ENCODE data around the gene EEPD1. TPM values are rescaled to one million over a fixed set of nuclear protein-coding genes. Genes with fewer than 3 reads are reported as not detected.

EEPD1 gene
- total RNA-seq, 4 donors from 2014 or later, result 2.2 to 9.3 (median 6.2) TPM

DNA sequence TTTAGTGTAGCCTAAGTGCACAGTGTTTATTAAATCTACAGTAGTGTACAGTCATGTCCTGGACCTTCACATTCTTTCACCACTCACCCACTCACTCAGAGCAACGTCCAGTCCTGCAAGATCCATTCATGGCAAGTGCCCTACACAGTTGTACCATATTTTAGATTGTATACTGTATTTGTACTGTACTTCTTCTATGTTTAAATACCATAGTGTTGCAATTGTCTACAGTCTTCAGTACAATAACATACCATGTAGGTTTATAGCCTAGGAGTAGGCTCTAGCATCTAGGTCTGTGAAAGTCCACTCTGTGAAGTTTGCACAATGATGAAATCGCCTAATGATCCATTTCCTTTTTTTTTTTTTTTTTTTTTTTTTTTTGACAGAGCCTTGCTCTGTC is 12.0 kb downstream of the EEPD1 start:
- DNase-seq, result no peak
- WGBS, 2 donors, result 69 to 77% methylated on average over 2 of the region's 2 CpGs
- no peaks in the 10 kb centered on the region for H3K36me3 ChIP-seq
- H3K27me3 ChIP-seq, result no peaks in the 10 kb centered on the region
- peaks cover 3 to 6% of the 10 kb centered on the region in 2 donors for H3K4me1 ChIP-seq
- no peak overlapping the region for H3K4me3 ChIP-seq (replicated peaks in 1 of 3)
- no peaks in the 10 kb centered on the region for H3K9me3 ChIP-seq
- intact Hi-C loops (cut with DNase I), result no loop called here
- TF ChIP-seq POLR2A (IDR thresholded peaks at IDR 0.05), result no peak
- TF ChIP-seq, protein P1, sequence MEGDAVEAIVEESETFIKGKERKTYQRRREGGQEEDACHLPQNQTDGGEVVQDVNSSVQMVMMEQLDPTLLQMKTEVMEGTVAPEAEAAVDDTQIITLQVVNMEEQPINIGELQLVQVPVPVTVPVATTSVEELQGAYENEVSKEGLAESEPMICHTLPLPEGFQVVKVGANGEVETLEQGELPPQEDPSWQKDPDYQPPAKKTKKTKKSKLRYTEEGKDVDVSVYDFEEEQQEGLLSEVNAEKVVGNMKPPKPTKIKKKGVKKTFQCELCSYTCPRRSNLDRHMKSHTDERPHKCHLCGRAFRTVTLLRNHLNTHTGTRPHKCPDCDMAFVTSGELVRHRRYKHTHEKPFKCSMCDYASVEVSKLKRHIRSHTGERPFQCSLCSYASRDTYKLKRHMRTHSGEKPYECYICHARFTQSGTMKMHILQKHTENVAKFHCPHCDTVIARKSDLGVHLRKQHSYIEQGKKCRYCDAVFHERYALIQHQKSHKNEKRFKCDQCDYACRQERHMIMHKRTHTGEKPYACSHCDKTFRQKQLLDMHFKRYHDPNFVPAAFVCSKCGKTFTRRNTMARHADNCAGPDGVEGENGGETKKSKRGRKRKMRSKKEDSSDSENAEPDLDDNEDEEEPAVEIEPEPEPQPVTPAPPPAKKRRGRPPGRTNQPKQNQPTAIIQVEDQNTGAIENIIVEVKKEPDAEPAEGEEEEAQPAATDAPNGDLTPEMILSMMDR (IDR thresholded peaks at IDR 0.05), result no peak
- H3K27ac ChIP-seq, result no peak overlapping the region

DNA sequence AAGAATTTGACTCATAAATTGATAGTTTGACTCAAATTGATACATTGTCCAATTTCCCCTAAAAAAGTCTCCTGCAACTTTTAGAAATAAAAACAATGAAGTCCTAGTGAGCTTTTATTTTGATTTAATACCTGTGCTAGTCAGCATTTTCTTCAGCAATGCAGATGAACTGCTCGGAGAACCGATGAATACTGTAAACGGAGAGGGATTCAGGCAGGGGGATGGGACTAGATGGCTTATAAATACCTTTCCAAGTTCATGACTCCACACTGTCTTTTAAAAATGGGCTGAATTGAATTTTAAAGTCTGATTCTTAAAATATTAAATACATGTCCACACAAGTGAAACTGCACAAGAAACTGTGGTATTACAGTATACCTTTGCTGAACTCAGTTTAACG is 12.7 kb downstream of the EEPD1 start:
- TF ChIP-seq, protein P1 (IDR thresholded peaks at IDR 0.05), result no peak
- TF ChIP-seq POLR2A (IDR thresholded peaks at IDR 0.05), result no peak
- Histone ChIP-seq H3K4me1 (no peaks in the 10 kb centered on the region), H3K9me3 (no peaks in the 10 kb centered on the region), H3K27ac (no peak overlapping the region), H3K27me3 (no peaks in the 10 kb centered on the region), H3K4me3 (replicated peaks in 1 of 3) (no peak overlapping the region), H3K36me3 (no peaks in the 10 kb centered on the region)
- no peak for DNase-seq
- WGBS, 2 donors, result 90% methylated on average over 4 of the region's 4 CpGs
- intact Hi-C loops (cut with DNase I), result no loop called here

DNA sequence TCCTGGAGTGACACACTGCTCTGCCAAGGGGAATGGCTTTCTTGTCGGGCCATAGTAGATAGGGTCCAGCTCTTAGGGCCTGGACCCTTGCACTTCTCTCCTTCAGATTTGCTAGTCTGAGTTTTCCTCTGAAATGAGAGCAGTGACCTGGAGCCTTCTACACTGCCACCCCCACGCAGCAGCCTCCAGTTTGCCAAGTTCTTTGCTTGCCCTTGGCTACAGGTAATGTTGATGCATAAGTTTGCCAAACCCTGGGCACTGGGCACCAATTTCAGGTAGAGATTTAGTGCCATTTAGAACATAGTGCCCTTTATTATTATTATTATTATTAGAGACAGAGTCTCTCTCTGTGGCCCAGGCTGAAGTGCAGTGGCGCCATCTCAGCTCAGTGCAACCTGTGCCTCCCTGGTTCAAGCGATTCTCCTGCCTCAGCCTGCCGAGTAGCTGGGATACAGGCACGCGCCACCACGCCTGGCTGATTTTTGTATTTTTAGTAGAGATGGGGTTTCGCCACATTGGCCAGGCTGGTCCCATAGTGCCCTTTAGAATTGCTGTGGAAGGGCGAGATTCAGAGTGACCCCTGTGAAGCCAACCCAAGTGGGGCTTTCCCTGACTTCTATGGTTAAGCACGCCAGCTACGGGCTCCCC is 14.5 kb downstream of the EEPD1 start:
- WGBS, 2 donors, result 52 to 78% methylated on average over 12 of the region's 12 CpGs
- H3K9me3 ChIP-seq, result no peaks in the 10 kb centered on the region

DNA sequence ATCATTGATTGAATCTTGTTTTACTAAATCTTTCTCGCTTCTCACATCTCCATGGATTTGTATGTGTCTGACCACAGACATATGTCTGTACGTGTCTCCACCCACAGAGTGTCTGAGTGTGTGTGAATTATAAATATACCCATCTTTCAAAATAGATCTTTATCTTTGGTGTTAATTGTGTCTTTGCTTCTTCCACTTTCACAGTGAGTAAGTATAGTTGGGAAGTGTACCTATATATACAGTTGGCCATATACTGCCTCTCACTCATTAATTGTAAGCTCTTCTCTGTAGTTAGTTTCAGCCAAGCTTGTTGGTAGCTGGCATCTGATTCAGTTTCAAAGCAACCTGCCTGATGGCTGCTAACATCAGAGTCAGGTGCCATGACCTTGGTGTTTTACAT is 18.4 kb downstream of the EEPD1 start:
- Histone ChIP-seq H3K4me1 (no peaks in the 10 kb centered on the region), H3K4me3 (replicated peaks in 1 of 3) (no peak overlapping the region), H3K27me3 (no peaks in the 10 kb centered on the region), H3K27ac (no peak overlapping the region), H3K36me3 (no peaks in the 10 kb centered on the region), H3K9me3 (no peaks in the 10 kb centered on the region)
- TF ChIP-seq, protein P1 (IDR thresholded peaks at IDR 0.05), result no peak
- TF ChIP-seq POLR2A (IDR thresholded peaks at IDR 0.05), result no peak
- 43 to 44% methylated on average over 2 of the region's 2 CpGs for whole genome bisulfite sequencing, 2 donors
- intact Hi-C loops (cut with DNase I), result no loop called here
- DNase-seq, result no peak

More for the DNA sequence above, 14.5 kb downstream of the EEPD1 start:
- Histone ChIP-seq H3K27ac (no peak overlapping the region), H3K4me3 (replicated peaks in 1 of 3) (no peak overlapping the region), H3K27me3 (no peaks in the 10 kb centered on the region), H3K4me1 (no peaks in the 10 kb centered on the region), H3K36me3 (no peaks in the 10 kb centered on the region)
- DNase-seq, result peak; percentile 51 to 69
- intact Hi-C loops (cut with DNase I), result no loop called here
- TF ChIP-seq POLR2A (IDR thresholded peaks at IDR 0.05), result no peak
- TF ChIP-seq, protein P1 (IDR thresholded peaks at IDR 0.05), result no peak

DNA sequence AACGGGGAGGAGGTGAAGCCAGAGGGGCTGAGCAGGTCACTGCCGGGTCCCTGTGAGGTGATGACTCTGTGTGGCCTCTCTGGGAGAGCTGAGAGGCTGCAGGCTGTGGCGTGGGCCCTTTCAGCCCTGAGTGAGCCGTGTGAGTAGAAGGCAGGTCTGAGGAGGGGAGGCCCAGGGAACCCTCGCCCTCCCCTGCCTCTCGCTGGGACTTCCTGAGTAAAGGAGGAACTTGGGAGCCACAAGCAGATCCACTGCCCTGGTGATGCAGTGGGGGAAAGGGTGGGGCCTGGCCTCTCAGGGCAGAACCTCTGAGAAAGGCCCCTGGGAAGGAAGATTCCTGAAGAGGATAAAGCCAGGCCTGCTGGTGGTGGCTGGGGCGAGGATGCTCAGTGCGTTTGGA is 22.8 kb downstream of the EEPD1 start:
- no peak overlapping the region for H3K4me3 ChIP-seq (replicated peaks in 1 of 3)
- no peak for DNase-seq
- no peaks in the 10 kb centered on the region for H3K27me3 ChIP-seq
- TF ChIP-seq, protein P1 (IDR thresholded peaks at IDR 0.05), result no peak
- TF ChIP-seq POLR2A (IDR thresholded peaks at IDR 0.05), result no peak
- no peaks in the 10 kb centered on the region for H3K36me3 ChIP-seq
- no peaks in the 10 kb centered on the region for H3K9me3 ChIP-seq
- WGBS, 2 donors, result 70 to 90% methylated on average over 6 of the region's 8 CpGs
- no peaks in the 10 kb centered on the region for H3K4me1 ChIP-seq
- intact Hi-C loops (cut with DNase I), result no loop called here
- no peak overlapping the region for H3K27ac ChIP-seq

All from thyroid gland (tissue), 4 donors.